H9 (cell line): ENCODE results near the gene NKX1-1. TPM values are rescaled to one million over a fixed set of nuclear protein-coding genes. Genes with fewer than 3 reads are reported as not detected.

Source experiments
- DNase-seq: peaks from one replicate; pipeline ENCODE4 v3.0.0-alpha.2; 2017
- H2AFZ ChIP-seq: one replicate; pipeline ENCODE4 v1.6.1; 2013; ENCODE audit warnings: mild to moderate bottlenecking, low read length, control low read depth, moderate library complexity
- H2AK5ac ChIP-seq: 2 replicates; pipeline ENCODE4 v1.6.1; 2013; ENCODE audit warnings: low read length, control low read depth, mixed read lengths; ENCODE audit not compliant: insufficient read length
- H2BK120ac ChIP-seq: one replicate; pipeline ENCODE4 v1.6.1; 2013; ENCODE audit warnings: low read depth, mild to moderate bottlenecking, low read length, control low read depth, inconsistent platforms; ENCODE audit not compliant: poor library complexity, severe bottlenecking
- H2BK12ac ChIP-seq: 2 replicates; pipeline ENCODE4 v1.6.1; 2013; ENCODE audit warnings: low read length, control low read depth, mixed read lengths, low read depth; ENCODE audit not compliant: insufficient read length
- H2BK15ac ChIP-seq: 2 replicates; pipeline ENCODE4 v1.6.1; 2013; ENCODE audit warnings: low read depth, low read length, control low read depth
- H2BK20ac ChIP-seq: one replicate; pipeline ENCODE4 v1.6.1; 2013; ENCODE audit warnings: low read depth, mild to moderate bottlenecking, low read length, control low read depth, inconsistent platforms; ENCODE audit not compliant: poor library complexity, severe bottlenecking
- H2BK5ac ChIP-seq: 2 replicates; pipeline ENCODE4 v1.6.1; 2013; ENCODE audit warnings: low read length, control low read depth, mixed read lengths; ENCODE audit not compliant: insufficient read length
- H3K14ac ChIP-seq: 2 replicates; pipeline ENCODE4 v1.6.1; 2013; ENCODE audit warnings: low read length, control low read depth; ENCODE audit not compliant: insufficient read depth
- H3K18ac ChIP-seq: 2 replicates; pipeline ENCODE4 v1.6.1; 2013; ENCODE audit warnings: low read depth, mild to moderate bottlenecking, mixed read lengths, low read length, control low read depth; ENCODE audit not compliant: insufficient read length
- H3K23ac ChIP-seq: 2 replicates; pipeline ENCODE4 v1.6.1; 2013; ENCODE audit warnings: low read length, control low read depth, mixed read lengths, low read depth; ENCODE audit not compliant: insufficient read length
- H3K23me2 ChIP-seq: 2 replicates; pipeline ENCODE4 v1.6.1; 2013; ENCODE audit warnings: low read depth, mild to moderate bottlenecking, mixed read lengths, low read length, control low read depth; ENCODE audit not compliant: insufficient read length, poor library complexity, severe bottlenecking
- H3K27ac ChIP-seq: 2 replicates; pipeline ENCODE4 v1.5.1; 2013; ENCODE audit warnings: low read length, control low read depth, mixed read lengths, low read depth; ENCODE audit not compliant: insufficient read length
- H3K27me3 ChIP-seq: 2 replicates; pipeline ENCODE4 v1.6.1; 2013; ENCODE audit warnings: low read length, control low read depth, inconsistent platforms; ENCODE audit not compliant: insufficient read depth
- H3K4ac ChIP-seq: 2 replicates; pipeline ENCODE4 v1.6.1; 2013; ENCODE audit warnings: low read depth, mild to moderate bottlenecking, control low read depth, inconsistent platforms, low read length, moderate library complexity
- H3K4me1 ChIP-seq: 2 replicates; pipeline ENCODE4 v1.6.1; 2013; ENCODE audit warnings: low read length, control low read depth, inconsistent platforms; ENCODE audit not compliant: insufficient read depth
- H3K4me2 ChIP-seq: 2 replicates; pipeline ENCODE4 v1.6.1; 2013; ENCODE audit warnings: low read length, control low read depth, mixed read lengths; ENCODE audit not compliant: insufficient read length, insufficient read depth
- H3K56ac ChIP-seq: 2 replicates; pipeline ENCODE4 v1.6.1; 2013; ENCODE audit warnings: low read depth, mild to moderate bottlenecking, mixed read lengths, low read length, control low read depth; ENCODE audit not compliant: insufficient read length
- H3K79me1 ChIP-seq: 2 replicates; pipeline ENCODE4 v1.6.1; 2013; ENCODE audit warnings: low read depth, mild to moderate bottlenecking, moderate library complexity, low read length, control low read depth, inconsistent platforms; ENCODE audit not compliant: insufficient read depth, poor library complexity, severe bottlenecking
- H3K79me2 ChIP-seq: 2 replicates; pipeline ENCODE4 v1.6.1; 2013; ENCODE audit warnings: low read length, control low read depth, inconsistent platforms; ENCODE audit not compliant: insufficient read depth
- H3K9ac ChIP-seq: 2 replicates; pipeline ENCODE4 v1.6.1; 2013; ENCODE audit warnings: low read length, control low read depth, mixed read lengths; ENCODE audit not compliant: insufficient read length; ENCODE audit errors: extremely low read depth
- H3K9me3 ChIP-seq: one replicate; pipeline ENCODE4 v1.6.1; 2013; ENCODE audit warnings: low read depth, low read length, inconsistent platforms; ENCODE audit not compliant: control insufficient read depth
- H3T11ph ChIP-seq: one replicate; pipeline ENCODE4 v1.6.1; 2013; ENCODE audit warnings: mild to moderate bottlenecking, low read length, control low read depth, inconsistent platforms
- H4K20me1 ChIP-seq: one replicate; pipeline ENCODE4 v1.6.1; 2013; ENCODE audit not compliant: control insufficient read depth, insufficient read length, insufficient read depth
- H4K5ac ChIP-seq: 2 replicates; pipeline ENCODE4 v1.6.1; 2013; ENCODE audit warnings: low read depth, mild to moderate bottlenecking, mixed read lengths, low read length, control low read depth; ENCODE audit not compliant: insufficient read length
- H4K8ac ChIP-seq: replicated peaks from 2 replicates; pipeline ENCODE4 v1.6.1; 2013; ENCODE audit warnings: low read length, control low read depth, mixed read lengths, low read depth; ENCODE audit not compliant: insufficient read length
- H4K91ac ChIP-seq: 2 replicates; pipeline ENCODE4 v1.6.1; 2013; ENCODE audit warnings: low read depth, mild to moderate bottlenecking, moderate library complexity, mixed read lengths, low read length, control low read depth; ENCODE audit not compliant: insufficient read length
- H3K27ac Mint-ChIP-seq, 3 experiments: 2 replicates in 2 of 3; 3 replicates in 1 of 3; pipeline ENCODE4 v1.8.0; 2020 to 2021; ENCODE audit warnings: mixed read lengths in 3 of 3, mild to moderate bottlenecking in 1 of 3, moderate library complexity in 1 of 3
- H3K27me3 Mint-ChIP-seq: 2 replicates; pipeline ENCODE4 v1.8.0; 2021; ENCODE audit warnings: low read depth, mild to moderate bottlenecking, moderate library complexity, mixed read lengths
- H3K36me3 Mint-ChIP-seq, 3 experiments: 2 replicates in 2 of 3; 3 replicates in 1 of 3; pipeline ENCODE4 v1.8.0; 2020 to 2021; ENCODE audit warnings: low read depth in 3 of 3, mixed read lengths in 3 of 3; ENCODE audit not compliant: insufficient read depth in 1 of 3
- H3K4me1 Mint-ChIP-seq, 2 experiments: 2 replicates each; pipeline ENCODE4 v1.8.0; 2020; ENCODE audit warnings: mixed read lengths in 2 of 2
- H3K4me3 Mint-ChIP-seq, 2 experiments: 2 replicates in 1 of 2; 3 replicates in 1 of 2; pipeline ENCODE4 v1.8.0; 2020 to 2021; ENCODE audit warnings: mild to moderate bottlenecking in 2 of 2, mixed read lengths in 2 of 2, moderate library complexity in 1 of 2
- H3K9me3 Mint-ChIP-seq, 2 experiments: 2 replicates in 1 of 2; 3 replicates in 1 of 2; pipeline ENCODE4 v1.8.0; 2020; ENCODE audit warnings: mild to moderate bottlenecking in 2 of 2, mixed read lengths in 2 of 2, moderate library complexity in 1 of 2
- WGBS: extraction: QIAGEN DNeasy Blood & Tissue Kit; methylation state at CpG from one replicate; pipeline ENCODE4 v1.1.7; 2013; ENCODE audit warnings: missing lambda C conversion rate, low lambda C conversion rate, mixed read lengths; ENCODE audit not compliant: insufficient read length; ENCODE audit errors: extremely low coverage; 5-methylcytosine and 5-hydroxymethylcytosine counted together
- total RNA-seq: library from RNA; stranded (reverse); gene quantifications from 2 replicates; pipeline ENCODE4 v1.2.1, GENCODE V29; 2021
- TF ChIP-seq, protein P1 (sequence below): fragments of 200-600 bp; sonication (generic); conservative IDR thresholded peaks from 3 replicates; pipeline ENCODE4 v1.8.0; 2021; ENCODE audit warnings: antibody characterized with exemption, mild to moderate bottlenecking

Gene NKX1-1
- total RNA-seq, 1 experiment from 2014 or later, result not detected

GRCh38 chr4:1413204-1413663, 7.0 kb upstream of the NKX1-1 start:
- Histone ChIP-seq H3K9ac (no peak overlapping the region), H3K56ac (no peak overlapping the region), H3K18ac (no peak overlapping the region), H2AFZ (no peak overlapping the region), H3K9me3 (no peaks in the 10 kb centered on the region), H3K27ac (no peak overlapping the region), H2BK20ac (no peak overlapping the region), H3K27me3 (peaks cover 30% of the 10 kb centered on the region; the same call in 1 of the 2 replicates), H2BK12ac (no peak overlapping the region), H3K14ac (no peak overlapping the region), H2BK15ac (no peak overlapping the region), H3K79me1 (no peaks in the 10 kb centered on the region), H3K4ac (no peak overlapping the region), H3T11ph (no peak overlapping the region), H3K4me1 (no peaks in the 10 kb centered on the region), H2BK5ac (no peak overlapping the region), H4K5ac (no peak overlapping the region), H2AK5ac (no peak overlapping the region), H4K91ac (no peak overlapping the region), H3K4me2 (no peak overlapping the region), H2BK120ac (no peak overlapping the region), H4K20me1 (no peaks in the 10 kb centered on the region), H3K79me2 (no peaks in the 10 kb centered on the region), H3K23ac (no peak overlapping the region), H4K8ac (no peak overlapping the region), H3K23me2 (peaks cover 2% of the 10 kb centered on the region)
- WGBS, result no CpG with 5 or more reads among the region's 16 CpGs
- no peaks in the 10 kb centered on the region; a peak in 2 of 7 replicates for H3K36me3 Mint-ChIP-seq
- TF ChIP-seq, protein P1, sequence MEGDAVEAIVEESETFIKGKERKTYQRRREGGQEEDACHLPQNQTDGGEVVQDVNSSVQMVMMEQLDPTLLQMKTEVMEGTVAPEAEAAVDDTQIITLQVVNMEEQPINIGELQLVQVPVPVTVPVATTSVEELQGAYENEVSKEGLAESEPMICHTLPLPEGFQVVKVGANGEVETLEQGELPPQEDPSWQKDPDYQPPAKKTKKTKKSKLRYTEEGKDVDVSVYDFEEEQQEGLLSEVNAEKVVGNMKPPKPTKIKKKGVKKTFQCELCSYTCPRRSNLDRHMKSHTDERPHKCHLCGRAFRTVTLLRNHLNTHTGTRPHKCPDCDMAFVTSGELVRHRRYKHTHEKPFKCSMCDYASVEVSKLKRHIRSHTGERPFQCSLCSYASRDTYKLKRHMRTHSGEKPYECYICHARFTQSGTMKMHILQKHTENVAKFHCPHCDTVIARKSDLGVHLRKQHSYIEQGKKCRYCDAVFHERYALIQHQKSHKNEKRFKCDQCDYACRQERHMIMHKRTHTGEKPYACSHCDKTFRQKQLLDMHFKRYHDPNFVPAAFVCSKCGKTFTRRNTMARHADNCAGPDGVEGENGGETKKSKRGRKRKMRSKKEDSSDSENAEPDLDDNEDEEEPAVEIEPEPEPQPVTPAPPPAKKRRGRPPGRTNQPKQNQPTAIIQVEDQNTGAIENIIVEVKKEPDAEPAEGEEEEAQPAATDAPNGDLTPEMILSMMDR, result no peak
- peaks cover 3 to 7% of the 10 kb centered on the region in 2 experiments; a peak in 3 of 4 replicates for H3K4me1 Mint-ChIP-seq
- peak overlapping the region in 1 of 2 experiments; percentile 17; a peak in 1 of 5 replicates for H3K4me3 Mint-ChIP-seq
- H3K27ac Mint-ChIP-seq, result no peak overlapping the region
- peak; percentile 22 for DNase-seq
- peaks cover 0 to under 1% of the 10 kb centered on the region in 2 experiments; a peak in 3 of 5 replicates for H3K9me3 Mint-ChIP-seq
- H3K27me3 Mint-ChIP-seq, result peaks cover 51% of the 10 kb centered on the region
